CD4-positive, alpha-beta memory T cell (primary cell): Measurements from ENCODE around the gene PAH. TPM values are rescaled to one million over a fixed set of nuclear protein-coding genes. Genes with fewer than 3 reads are reported as not detected.

Experiments used
- CTCF ChIA-PET: fragments of 350-600 bp; sonication (Branson Sonifier 250); formaldehyde crosslinking; loops from one replicate; lab custom pipeline; 2021; ENCODE audit warnings: inconsistent platforms; ENCODE audit not compliant: partially characterized antibody; lab: Charles Lee
- POLR2A ChIA-PET: fragments of 350-600 bp; sonication (Branson Sonifier 250); formaldehyde crosslinking; loops from one replicate; lab custom pipeline; 2021; ENCODE audit not compliant: partially characterized antibody; lab: Charles Lee
- DNase-seq, 5 donors: peaks; one replicate each; pipeline versions ENCODE4 v3.0.0 to v3.0.0-alpha.2; 2020 to 2022; ENCODE audit warnings: mixed read lengths in 1 of 5
- H3K27ac ChIP-seq: one replicate; pipeline ENCODE4 v1.7.0; 2013; ENCODE audit warnings: low read depth, low read length
- H3K27me3 ChIP-seq: 2 replicates; pipeline ENCODE4 v1.7.0; 2013; ENCODE audit warnings: mild to moderate bottlenecking, low read length, moderate library complexity; ENCODE audit not compliant: insufficient read depth
- H3K36me3 ChIP-seq: 2 replicates; pipeline ENCODE4 v1.7.0; 2013; ENCODE audit warnings: mild to moderate bottlenecking, low read length, moderate library complexity; ENCODE audit not compliant: insufficient read depth
- H3K4me1 ChIP-seq: 2 replicates; pipeline ENCODE4 v1.7.0; 2013; ENCODE audit warnings: mild to moderate bottlenecking, low read length, moderate library complexity; ENCODE audit not compliant: insufficient read depth
- H3K4me3 ChIP-seq, 2 donors: one replicate each; pipeline ENCODE4 v1.7.0; 2013; ENCODE audit warnings: low read length in 2 of 2, mild to moderate bottlenecking in 1 of 2
- H3K9me3 ChIP-seq, 2 donors: one replicate each; pipeline ENCODE4 v1.7.0; 2013; ENCODE audit warnings: low read length in 2 of 2, control low read depth in 1 of 2; ENCODE audit not compliant: control insufficient read depth in 1 of 2
- H3K27ac Mint-ChIP-seq, 7 donors: one replicate each; pipeline ENCODE4 v1.8.0; 2020 to 2021; ENCODE audit warnings: mixed read lengths in 7 of 7, mild to moderate bottlenecking in 6 of 7, inconsistent platforms in 3 of 7, moderate library complexity in 3 of 7
- H3K27me3 Mint-ChIP-seq, 2 donors: one replicate each; pipeline ENCODE4 v1.8.0; 2020 to 2021; ENCODE audit warnings: mixed read lengths in 2 of 2
- H3K36me3 Mint-ChIP-seq, 2 donors: one replicate each; pipeline ENCODE4 v1.8.0; 2020 to 2021; ENCODE audit warnings: mixed read lengths in 2 of 2, inconsistent platforms in 1 of 2, mild to moderate bottlenecking in 1 of 2
- H3K4me1 Mint-ChIP-seq, 4 donors: one replicate each; pipeline ENCODE4 v1.8.0; 2020 to 2021; ENCODE audit warnings: mixed read lengths in 4 of 4, mild to moderate bottlenecking in 1 of 4
- H3K4me3 Mint-ChIP-seq, 8 donors: one replicate each; pipeline ENCODE4 v1.8.0; 2020 to 2021; ENCODE audit warnings: mixed read lengths in 8 of 8, mild to moderate bottlenecking in 7 of 8, moderate library complexity in 6 of 8, inconsistent platforms in 3 of 8
- H3K9me3 Mint-ChIP-seq, 8 donors: one replicate each; pipeline ENCODE4 v1.8.0; 2020 to 2021; ENCODE audit warnings: mixed read lengths in 8 of 8, mild to moderate bottlenecking in 5 of 8, inconsistent platforms in 3 of 8, moderate library complexity in 1 of 8
- intact Hi-C: fragments of 100-400 bp; cut with micrococcal nuclease; formaldehyde crosslinking; loops from one replicate; pipeline ENCODE4 v1.15.1; 2023
- polyA plus RNA-seq, 2 donors: library from polyadenylated mRNA; unstranded; fragments of 300-500 nt; fragmentation: Illumina TruSeq; gene quantifications; one replicate each; pipeline ENCODE4 v1.2.3, GENCODE V29; 2021
- total RNA-seq, 2 experiments: library from RNA; stranded (reverse); gene quantifications; one replicate each; pipeline ENCODE4 v1.2.3, GENCODE V29; 2021

Gene PAH
- total and polyA plus RNA-seq, 4 experiments from 2014 or later, result not detected

GRCh38 chr12:102912258-102912657 lies 4.8 kb downstream of the PAH start:
- DNase-seq, result no peak
- Histone ChIP-seq H3K4me3 (no peak overlapping the region), H3K9me3 (no peaks in the 10 kb centered on the region), H3K36me3 (no peaks in the 10 kb centered on the region), H3K4me1 (peaks cover under 1% of the 10 kb centered on the region), H3K27me3 (no peaks in the 10 kb centered on the region), H3K27ac (no peak overlapping the region)
- no peak overlapping the region for H3K27ac Mint-ChIP-seq
- peaks cover 3 to 8% of the 10 kb centered on the region in 2 donors for H3K27me3 Mint-ChIP-seq
- intact Hi-C loops, result no loop called here
- CTCF ChIA-PET, result no interaction called here
- H3K9me3 Mint-ChIP-seq, result no peaks in the 10 kb centered on the region
- no peaks in the 10 kb centered on the region for H3K36me3 Mint-ChIP-seq
- POLR2A ChIA-PET, result no interaction called here
- peaks cover 0 to 4% (median 1%) of the 10 kb centered on the region in 4 donors for H3K4me1 Mint-ChIP-seq
- H3K4me3 Mint-ChIP-seq, result no peak overlapping the region

DNA sequence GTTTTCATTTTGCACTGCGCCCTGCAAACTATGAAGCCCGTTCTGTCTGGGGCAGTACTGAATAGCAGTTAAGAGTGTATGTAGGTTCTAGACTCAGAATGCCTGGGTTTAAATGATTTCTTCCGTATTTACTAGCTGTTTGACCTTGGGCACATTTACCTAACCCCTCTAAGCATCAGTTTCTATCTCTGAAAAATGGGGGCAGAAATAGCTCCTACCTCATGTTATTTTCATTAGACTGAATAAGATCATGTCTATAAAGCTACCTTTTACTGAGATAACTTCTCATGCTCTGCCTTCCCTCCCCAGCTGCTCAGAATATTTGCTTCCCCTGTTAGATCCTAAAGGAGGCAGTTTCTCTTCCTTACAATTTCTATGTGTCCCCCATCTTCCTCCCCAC lies 5.7 kb downstream of the PAH start:
- DNase-seq, result no peak
- no peaks in the 10 kb centered on the region for H3K9me3 ChIP-seq
- H3K36me3 ChIP-seq, result no peaks in the 10 kb centered on the region
- H3K4me3 Mint-ChIP-seq, result no peak overlapping the region
- H3K27me3 ChIP-seq, result no peaks in the 10 kb centered on the region
- CTCF ChIA-PET, result interaction anchor here (1.1 kb wide), 1 partner anchor 721 kb away, joined by 4 read pairs; no protein-coding TSS in a partner anchor
- H3K27me3 Mint-ChIP-seq, result peaks cover 3 to 6% of the 10 kb centered on the region in 2 donors
- no peak overlapping the region for H3K4me3 ChIP-seq
- no peak overlapping the region for H3K27ac Mint-ChIP-seq
- no peaks in the 10 kb centered on the region for H3K4me1 ChIP-seq
- no peak overlapping the region for H3K27ac ChIP-seq
- POLR2A ChIA-PET, result no interaction called here
- no peaks in the 10 kb centered on the region for H3K36me3 Mint-ChIP-seq
- intact Hi-C loops, result no loop called here
- no peaks in the 10 kb centered on the region for H3K9me3 Mint-ChIP-seq
- no peaks in the 10 kb centered on the region for H3K4me1 Mint-ChIP-seq

- DNase-seq, result no peak
- CTCF ChIA-PET, result interaction anchor here (1.1 kb wide), 1 partner anchor 722 kb away, joined by 4 read pairs; no protein-coding TSS in a partner anchor
- Histone ChIP-seq H3K27ac (no peak overlapping the region), H3K4me1 (no peaks in the 10 kb centered on the region), H3K4me3 (no peak overlapping the region), H3K36me3 (no peaks in the 10 kb centered on the region), H3K27me3 (no peaks in the 10 kb centered on the region), H3K9me3 (no peaks in the 10 kb centered on the region)
- POLR2A ChIA-PET, result no interaction called here
- H3K27me3 Mint-ChIP-seq, result peaks cover 3 to 6% of the 10 kb centered on the region in 2 donors
- H3K36me3 Mint-ChIP-seq, result no peaks in the 10 kb centered on the region
- no peaks in the 10 kb centered on the region for H3K9me3 Mint-ChIP-seq
- peak overlapping the region in 1 of 7 donors; percentile 62 for H3K27ac Mint-ChIP-seq
- H3K4me1 Mint-ChIP-seq, result no peaks in the 10 kb centered on the region
- no peak overlapping the region for H3K4me3 Mint-ChIP-seq
- intact Hi-C loops, result no loop called here
Observed at GRCh38 chr12:102910792-102911191, 6.3 kb downstream of the PAH start.

DNA sequence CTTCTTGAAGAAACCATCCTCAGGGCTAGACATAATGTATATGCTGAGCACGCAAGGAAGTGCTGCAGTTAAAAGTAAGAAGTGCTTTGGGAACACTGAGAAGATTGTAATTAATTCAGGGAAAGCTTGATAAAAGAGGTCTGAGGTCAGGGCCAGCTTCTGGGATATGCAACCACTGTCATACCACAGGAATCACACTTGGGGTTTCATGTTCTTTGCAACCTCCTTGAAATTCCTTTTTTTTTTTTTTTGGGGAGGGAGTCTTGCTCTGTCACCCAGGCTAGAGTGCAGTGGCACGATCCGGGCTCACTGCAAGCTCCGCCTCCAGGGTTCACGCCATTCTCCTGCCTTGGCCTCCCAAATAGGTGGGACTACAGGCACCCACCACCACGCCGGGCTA lies 6.9 kb downstream of the PAH start:
- intact Hi-C loops, result no loop called here

GRCh38 chr12:102907918-102908317 lies 9.1 kb downstream of the PAH start:
- intact Hi-C loops, result no loop called here
- Histone ChIP-seq H3K4me1 (no peaks in the 10 kb centered on the region), H3K36me3 (no peaks in the 10 kb centered on the region), H3K27me3 (no peaks in the 10 kb centered on the region), H3K27ac (no peak overlapping the region), H3K4me3 (no peak overlapping the region), H3K9me3 (no peaks in the 10 kb centered on the region)
- Mint-ChIP-seq H3K4me1 (no peaks in the 10 kb centered on the region), H3K9me3 (peaks cover 0 to 2% (median 0%) of the 10 kb centered on the region in 8 donors), H3K27me3 (peaks cover 2 to 6% of the 10 kb centered on the region in 2 donors), H3K27ac (no peak overlapping the region), H3K4me3 (no peak overlapping the region), H3K36me3 (no peaks in the 10 kb centered on the region)
- DNase-seq, result no peak
- POLR2A ChIA-PET, result no interaction called here
- CTCF ChIA-PET, result no interaction called here

More for the DNA sequence above, 6.9 kb downstream of the PAH start:
- H3K36me3 ChIP-seq, result no peaks in the 10 kb centered on the region
- H3K27me3 ChIP-seq, result no peaks in the 10 kb centered on the region
- no peaks in the 10 kb centered on the region for H3K9me3 ChIP-seq
- no peaks in the 10 kb centered on the region for H3K4me1 ChIP-seq
- no peak overlapping the region for H3K27ac ChIP-seq
- POLR2A ChIA-PET, result no interaction called here
- no peak overlapping the region for H3K4me3 ChIP-seq
- Mint-ChIP-seq H3K4me1 (no peaks in the 10 kb centered on the region), H3K27me3 (peaks cover 3 to 6% of the 10 kb centered on the region in 2 donors), H3K27ac (no peak overlapping the region), H3K4me3 (no peak overlapping the region), H3K36me3 (no peaks in the 10 kb centered on the region), H3K9me3 (no peaks in the 10 kb centered on the region)
- no peak for DNase-seq
- CTCF ChIA-PET, result no interaction called here

DNA sequence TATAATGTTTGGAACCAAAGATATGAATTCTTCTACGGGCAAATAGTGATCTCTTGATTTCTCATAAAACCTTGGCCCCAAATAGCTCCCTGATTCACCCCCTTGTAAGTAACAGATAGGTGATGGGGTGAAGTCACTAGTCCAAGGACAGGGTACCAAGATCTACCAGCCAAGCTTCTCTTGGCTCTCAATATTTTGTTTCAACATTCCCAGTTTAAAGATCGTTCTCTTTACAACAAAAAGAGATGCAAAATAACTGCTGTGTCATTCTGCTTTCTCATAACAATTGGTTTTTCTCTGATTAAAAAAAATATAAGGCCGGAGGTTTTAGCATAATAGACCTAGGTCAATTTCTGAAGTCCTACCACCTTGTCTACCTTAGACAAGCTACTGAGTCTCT lies 11.8 kb downstream of the PAH start:
- no peak overlapping the region for H3K27ac Mint-ChIP-seq
- Histone ChIP-seq H3K4me1 (no peaks in the 10 kb centered on the region), H3K9me3 (no peaks in the 10 kb centered on the region), H3K36me3 (no peaks in the 10 kb centered on the region), H3K27ac (no peak overlapping the region), H3K27me3 (no peaks in the 10 kb centered on the region), H3K4me3 (no peak overlapping the region)
- POLR2A ChIA-PET, result no interaction called here
- CTCF ChIA-PET, result no interaction called here
- no peaks in the 10 kb centered on the region for H3K36me3 Mint-ChIP-seq
- H3K4me1 Mint-ChIP-seq, result no peaks in the 10 kb centered on the region
- intact Hi-C loops, result no loop called here
- peaks cover 0 to 2% (median 0%) of the 10 kb centered on the region in 8 donors for H3K9me3 Mint-ChIP-seq
- no peaks in the 10 kb centered on the region for H3K27me3 Mint-ChIP-seq
- H3K4me3 Mint-ChIP-seq, result no peak overlapping the region
- DNase-seq, result no peak

DNA sequence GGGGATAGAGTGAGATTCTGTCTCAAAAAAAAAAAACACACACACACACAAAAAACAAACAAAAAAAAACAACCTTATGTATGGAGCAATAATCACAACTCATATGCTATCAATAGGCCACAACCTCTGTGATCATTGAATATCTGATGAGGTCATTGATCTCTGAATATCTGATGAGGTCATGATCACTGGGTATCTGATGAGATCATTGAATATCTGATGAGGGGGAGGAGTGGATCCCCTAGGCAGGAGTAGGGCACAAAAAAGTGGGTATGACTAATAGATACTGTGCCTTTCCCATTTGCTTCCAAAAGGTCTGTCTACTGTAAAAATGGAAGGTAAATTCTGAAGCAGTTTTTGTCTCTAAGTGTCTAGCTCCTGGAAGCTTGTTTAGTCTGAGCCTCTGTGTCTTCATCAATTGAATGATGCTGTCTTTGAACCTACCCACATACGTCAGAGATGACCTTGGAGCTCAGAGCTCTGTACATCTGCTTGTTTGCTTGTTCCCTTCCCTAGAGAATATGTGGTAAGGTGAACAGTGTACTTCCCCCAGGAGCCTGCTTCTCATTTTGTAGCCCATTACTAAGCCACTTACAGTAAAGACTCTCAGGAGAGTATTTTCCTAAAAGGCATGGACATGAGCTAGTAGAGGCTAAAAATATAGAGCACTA lies 13.6 kb downstream of the PAH start:
- no peak for DNase-seq
- POLR2A ChIA-PET, result no interaction called here
- Mint-ChIP-seq H3K27ac (no peak overlapping the region), H3K9me3 (peaks cover 0 to 2% (median 0%) of the 10 kb centered on the region in 8 donors), H3K36me3 (no peaks in the 10 kb centered on the region), H3K4me3 (no peak overlapping the region), H3K27me3 (peaks cover 0 to 2% of the 10 kb centered on the region in 2 donors), H3K4me1 (no peaks in the 10 kb centered on the region)
- H3K36me3 ChIP-seq, result no peaks in the 10 kb centered on the region
- no peaks in the 10 kb centered on the region for H3K4me1 ChIP-seq
- no peaks in the 10 kb centered on the region for H3K9me3 ChIP-seq
- H3K27me3 ChIP-seq, result no peaks in the 10 kb centered on the region
- CTCF ChIA-PET, result no interaction called here
- H3K4me3 ChIP-seq, result no peak overlapping the region
- intact Hi-C loops, result no loop called here
- no peak overlapping the region for H3K27ac ChIP-seq
